GM19438 (cell line): ENCODE data around the gene XYLT1.

Source experiments
- ATAC-seq: cut with Tn5 transposase; IDR thresholded peaks from one replicate; pipeline ENCODE4 v1.9.1; 2021; ENCODE audit warnings: low read depth; ENCODE audit not compliant: unreplicated experiment

Gene XYLT1

GRCh38 chr16:17294856-17295255 lies 175.9 kb downstream of the XYLT1 start:
- ATAC-seq = no peak

GRCh38 chr16:17293813-17294558 lies 176.8 kb downstream of the XYLT1 start:
- no peak for ATAC-seq

GRCh38 chr16:17291289-17291688 lies 179.5 kb downstream of the XYLT1 start:
- ATAC-seq = no peak

GRCh38 chr16:17289674-17290635 lies 180.8 kb downstream of the XYLT1 start:
- no peak for ATAC-seq

GRCh38 chr16:17289050-17289449 lies 181.7 kb downstream of the XYLT1 start:
- ATAC-seq = no peak

- ATAC-seq = no peak
Observed at GRCh38 chr16:17287166-17287800, 183.5 kb downstream of the XYLT1 start.

GRCh38 chr16:17286443-17286842 lies 184.3 kb downstream of the XYLT1 start:
- no peak for ATAC-seq

GRCh38 chr16:17283016-17283415 lies 187.7 kb downstream of the XYLT1 start:
- no peak for ATAC-seq

- ATAC-seq = no peak
Observed at GRCh38 chr16:17282247-17282646, 188.5 kb downstream of the XYLT1 start.

GRCh38 chr16:17281052-17281451 lies 189.7 kb downstream of the XYLT1 start:
- no peak for ATAC-seq

GRCh38 chr16:17278988-17279387 lies 191.8 kb downstream of the XYLT1 start:
- no peak for ATAC-seq

- ATAC-seq = no peak
Observed at GRCh38 chr16:17277981-17278381, 192.8 kb downstream of the XYLT1 start.

GRCh38 chr16:17276610-17277009 lies 194.2 kb downstream of the XYLT1 start:
- no peak for ATAC-seq

GRCh38 chr16:17276010-17276530 lies 194.7 kb downstream of the XYLT1 start:
- no peak for ATAC-seq

- ATAC-seq = no peak
Observed at GRCh38 chr16:17275076-17276009, 195.4 kb downstream of the XYLT1 start.

- no peak for ATAC-seq
Observed at GRCh38 chr16:17273142-17273561, 197.6 kb downstream of the XYLT1 start.

- ATAC-seq = no peak
Observed at GRCh38 chr16:17272716-17273115, 198.0 kb downstream of the XYLT1 start.

GRCh38 chr16:17271687-17272086 lies 199.1 kb downstream of the XYLT1 start:
- ATAC-seq = no peak

GRCh38 chr16:17270683-17271109 lies 200.1 kb downstream of the XYLT1 start:
- no peak for ATAC-seq

- no peak for ATAC-seq
Observed at GRCh38 chr16:17270111-17270510, 200.6 kb downstream of the XYLT1 start.
